A549 (cell line): ENCODE data around the gene ACOT7. TPM values are rescaled to one million over a fixed set of nuclear protein-coding genes. Genes with fewer than 3 reads are reported as not detected.
A peak's percentile ranks its signal among the peaks of the same experiment; 100 is the strongest.

ENCODE experiments used
- BHLHE40 ChIP-seq: IDR thresholded peaks from 2 replicates; pipeline ENCODE4 v1.6.1; 2012; ENCODE audit warnings: low read depth, low read length, inconsistent platforms
- CEBPB ChIP-seq, 2 experiments: fragments of >200 bp in 1 of 2; sonication (Bioruptor Twin) in 1 of 2; formaldehyde crosslinking in 1 of 2; IDR thresholded peaks; 2 replicates each; pipeline ENCODE4 v1.6.1; 2012 to 2016
- CHD2 ChIP-seq: fragments of 150-350 bp; IDR thresholded peaks from 2 replicates; pipeline ENCODE4 v1.6.1; 2014; ENCODE audit warnings: low read length; ENCODE audit not compliant: partially characterized antibody
- CHD4 ChIP-seq: fragments of 200-600 bp; sonication (generic); IDR thresholded peaks from 2 replicates; pipeline ENCODE4 v1.6.1; 2016; ENCODE audit warnings: antibody characterized with exemption, mild to moderate bottlenecking, borderline replicate concordance
- E2F6 ChIP-seq: IDR thresholded peaks from 2 replicates; pipeline ENCODE4 v1.6.1; 2012; ENCODE audit warnings: low read depth, borderline replicate concordance
- EHF ChIP-seq: fragments of 250-450 bp; sonication (Bioruptor Pico); IDR thresholded peaks from 2 replicates; pipeline ENCODE4 v1.5.0; 2020; ENCODE audit warnings: mild to moderate bottlenecking
- ELK1 ChIP-seq: fragments of 150-350 bp; IDR thresholded peaks from 2 replicates; pipeline ENCODE4 v1.6.1; 2014; ENCODE audit warnings: low read depth, mild to moderate bottlenecking, low read length
- EP300 ChIP-seq, 2 experiments: fragments of >200 bp; sonication (Bioruptor Twin); formaldehyde crosslinking; IDR thresholded peaks; 2 replicates in 1 of 2; 3 replicates in 1 of 2; pipeline ENCODE4 v1.6.1; 2016 to 2017
- ESRRA ChIP-seq: fragments of 150-350 bp; IDR thresholded peaks from 2 replicates; pipeline ENCODE4 v1.6.1; 2014; ENCODE audit warnings: mild to moderate bottlenecking, low read length, borderline replicate concordance
- FOSL2 ChIP-seq, 2 experiments: fragments of 450-650 bp in 1 of 2; fragments of >200 bp in 1 of 2; sonication (Bioruptor Twin) in 1 of 2; formaldehyde crosslinking; IDR thresholded peaks; 2 replicates each; pipeline versions ENCODE4 v1.5.0 to v1.6.1; 2016 to 2020; ENCODE audit warnings: mild to moderate bottlenecking in 1 of 2, moderate library complexity in 1 of 2
- GATA3 ChIP-seq: IDR thresholded peaks from 2 replicates; pipeline ENCODE4 v1.6.1; 2012; ENCODE audit warnings: borderline replicate concordance
- HEYL ChIP-seq: fragments of 250-450 bp; sonication (Bioruptor Pico); IDR thresholded peaks from 2 replicates; pipeline ENCODE4 v1.8.0; 2021; ENCODE audit warnings: mild to moderate bottlenecking, moderate library complexity
- HMGXB4 ChIP-seq: fragments of 250-450 bp; sonication (Bioruptor Pico); IDR thresholded peaks from 2 replicates; pipeline ENCODE4 v1.5.0; 2021; ENCODE audit warnings: mild to moderate bottlenecking, moderate library complexity, borderline replicate concordance
- HOXB5 ChIP-seq: fragments of 250-450 bp; sonication (Bioruptor Pico); IDR thresholded peaks from 2 replicates; pipeline ENCODE4 v1.5.0; 2020; ENCODE audit warnings: mild to moderate bottlenecking, moderate library complexity
- KDM1A ChIP-seq: fragments of 200-600 bp; sonication (generic); IDR thresholded peaks from 2 replicates; pipeline ENCODE4 v1.6.1; 2016; ENCODE audit warnings: low read depth, mild to moderate bottlenecking
- KDM5A ChIP-seq: fragments of 200-600 bp; sonication (generic); IDR thresholded peaks from 2 replicates; pipeline ENCODE4 v1.6.1; 2016; ENCODE audit warnings: antibody characterized with exemption, mild to moderate bottlenecking
- MAFK ChIP-seq: fragments of 450-650 bp; IDR thresholded peaks from 2 replicates; pipeline ENCODE4 v1.6.1; 2014; ENCODE audit not compliant: partially characterized antibody
- MAX ChIP-seq: IDR thresholded peaks from 2 replicates; pipeline ENCODE4 v1.6.1; 2012
- MAZ ChIP-seq: fragments of 150-350 bp; IDR thresholded peaks from 2 replicates; pipeline ENCODE4 v1.6.1; 2014; ENCODE audit warnings: antibody characterized with exemption, low read depth, low read length, borderline replicate concordance
- NFE2L2 ChIP-seq: fragments of 150-350 bp; conservative IDR thresholded peaks from 2 replicates; pipeline ENCODE4 v1.6.1; 2014; ENCODE audit warnings: low read length
- PHF8 ChIP-seq: fragments of 200-600 bp; sonication (generic); IDR thresholded peaks from 2 replicates; pipeline ENCODE4 v1.6.1; 2016; ENCODE audit warnings: low read depth, mild to moderate bottlenecking, antibody characterized with exemption, moderate library complexity, borderline replicate concordance
- POLR2AphosphoS2 ChIP-seq: conservative IDR thresholded peaks from 2 replicates; pipeline ENCODE4 v1.6.1; 2012; ENCODE audit warnings: low read length, improper control_type of control experiment, inconsistent platforms
- RCOR1 ChIP-seq: fragments of 150-350 bp; IDR thresholded peaks from 2 replicates; pipeline ENCODE4 v1.6.1; 2014; ENCODE audit warnings: antibody characterized with exemption, low read length, low read depth
- REST ChIP-seq: fragments of 200-600 bp; sonication (generic); IDR thresholded peaks from 2 replicates; pipeline ENCODE4 v1.6.1; 2016; ENCODE audit warnings: antibody characterized with exemption, mild to moderate bottlenecking, moderate library complexity
- RFX5 ChIP-seq: fragments of 450-650 bp; IDR thresholded peaks from 2 replicates; pipeline ENCODE4 v1.7.1; 2014; ENCODE audit warnings: antibody characterized with exemption, mild to moderate bottlenecking, moderate library complexity
- RNF2 ChIP-seq: fragments of 200-600 bp; sonication (generic); IDR thresholded peaks from 2 replicates; pipeline ENCODE4 v1.6.1; 2016; ENCODE audit warnings: low read depth, mild to moderate bottlenecking, antibody characterized with exemption, moderate library complexity, borderline replicate concordance
- SMC3 ChIP-seq: fragments of >200 bp; sonication (Bioruptor Twin); formaldehyde crosslinking; IDR thresholded peaks from 3 replicates; pipeline ENCODE4 v1.6.1; 2018; ENCODE audit warnings: inconsistent platforms
- TFCP2L1 ChIP-seq: fragments of 250-450 bp; sonication (Bioruptor Pico); IDR thresholded peaks from 2 replicates; pipeline ENCODE4 v1.5.0; 2021; ENCODE audit warnings: mild to moderate bottlenecking
- USF2 ChIP-seq: fragments of 450-650 bp; IDR thresholded peaks from 2 replicates; pipeline ENCODE4 v1.6.1; 2014; ENCODE audit warnings: antibody characterized with exemption
- ZNF302 ChIP-seq: fragments of 250-450 bp; sonication (Bioruptor Pico); IDR thresholded peaks from 2 replicates; pipeline ENCODE4 v1.9.0; 2021; ENCODE audit warnings: inconsistent platforms, mild to moderate bottlenecking, moderate library complexity
- ZSCAN20 ChIP-seq: fragments of 250-450 bp; sonication (Bioruptor Pico); IDR thresholded peaks from 2 replicates; pipeline ENCODE4 v1.8.0; 2022; ENCODE audit warnings: mild to moderate bottlenecking, moderate library complexity
- polyA plus RNA-seq, 4 experiments: library from polyadenylated mRNA; depleted of rRNA in 3 of 4; stranded (reverse); fragments of >200 nt; fragmentation: RNase III in 1 of 4; extraction: RNeasy Plus Mini Kit Qiagen cat#74134 plus additional on column Dnase treatment in 1 of 4; gene quantifications; 2 replicates in 3 of 4; 3 replicates in 1 of 4; pipeline ENCODE4 v1.2.3, GENCODE V29; 2011 to 2017
- TF ChIP-seq, protein P1 (sequence below): fragments of >200 bp; sonication (Bioruptor Twin); formaldehyde crosslinking; IDR thresholded peaks from 3 replicates; pipeline ENCODE4 v1.5.1; 2016

ACOT7 gene
- polyA plus RNA-seq, 2 of the 4 experiments (the other 2 are of a cell fraction), result 48.0 to 49.6 TPM

GRCh38 chr1:6245086-6245868, 148.3 kb downstream of the ACOT7 start (continued):
- TF ChIP-seq ELK1 (no peak), MAFK (no peak), EHF (CRISPR knock-in tag) (no peak), ESRRA (no peak), RCOR1 (no peak), ZSCAN20 (CRISPR knock-in tag) (no peak), HOXB5 (CRISPR knock-in tag) (peak; percentile 84; the same call in 1 of the 2 replicates), CHD2 (no peak), POLR2AphosphoS2 (no peak), EP300 (IDR thresholded peaks at IDR 0.05) (no peak), HEYL (CRISPR knock-in tag) (no peak), MAZ (no peak), RNF2 (no peak), CEBPB (IDR thresholded peaks at IDR 0.05) (no peak), GATA3 (no peak), MAX (peak; percentile 66), ZNF302 (CRISPR knock-in tag) (no peak), HMGXB4 (CRISPR knock-in tag) (no peak), USF2 (no peak), CHD4 (no peak), E2F6 (no peak), REST (peak; percentile 98), SMC3 (peak; percentile 52), NFE2L2 (no peak), KDM1A (no peak), FOSL2 (IDR thresholded peaks at IDR 0.05) (no peak), FOSL2 (CRISPR knock-in tag; IDR thresholded peaks at IDR 0.05) (no peak), RFX5 (no peak), PHF8 (no peak), BHLHE40 (no peak), TFCP2L1 (CRISPR knock-in tag) (no peak), KDM5A (no peak)
- TF ChIP-seq, protein P1, sequence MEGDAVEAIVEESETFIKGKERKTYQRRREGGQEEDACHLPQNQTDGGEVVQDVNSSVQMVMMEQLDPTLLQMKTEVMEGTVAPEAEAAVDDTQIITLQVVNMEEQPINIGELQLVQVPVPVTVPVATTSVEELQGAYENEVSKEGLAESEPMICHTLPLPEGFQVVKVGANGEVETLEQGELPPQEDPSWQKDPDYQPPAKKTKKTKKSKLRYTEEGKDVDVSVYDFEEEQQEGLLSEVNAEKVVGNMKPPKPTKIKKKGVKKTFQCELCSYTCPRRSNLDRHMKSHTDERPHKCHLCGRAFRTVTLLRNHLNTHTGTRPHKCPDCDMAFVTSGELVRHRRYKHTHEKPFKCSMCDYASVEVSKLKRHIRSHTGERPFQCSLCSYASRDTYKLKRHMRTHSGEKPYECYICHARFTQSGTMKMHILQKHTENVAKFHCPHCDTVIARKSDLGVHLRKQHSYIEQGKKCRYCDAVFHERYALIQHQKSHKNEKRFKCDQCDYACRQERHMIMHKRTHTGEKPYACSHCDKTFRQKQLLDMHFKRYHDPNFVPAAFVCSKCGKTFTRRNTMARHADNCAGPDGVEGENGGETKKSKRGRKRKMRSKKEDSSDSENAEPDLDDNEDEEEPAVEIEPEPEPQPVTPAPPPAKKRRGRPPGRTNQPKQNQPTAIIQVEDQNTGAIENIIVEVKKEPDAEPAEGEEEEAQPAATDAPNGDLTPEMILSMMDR, result peak; percentile 55
